Omental fat pad (tissue), 4 donors: ENCODE data around the gene CORO6. TPM values are rescaled to one million over a fixed set of nuclear protein-coding genes. Genes with fewer than 3 reads are reported as not detected.

Experiments used
- ATAC-seq: fragments of 150-250 bp; one replicate; pipeline ENCODE4 v1.9.1; 2016; ENCODE audit warnings: mild to moderate bottlenecking, moderate library complexity; ENCODE audit not compliant: low FRiP score
- DNase-seq: peaks from one replicate; pipeline ENCODE4 v3.0.0-alpha.2; 2019; ENCODE audit warnings: low spot score
- CTCF ChIP-seq, 3 donors: fragments of 450-650 bp; IDR thresholded peaks; one replicate each; pipeline ENCODE4 v1.5.1; 2016 to 2017; ENCODE audit warnings: antibody characterized with exemption in 3 of 3, mild to moderate bottlenecking in 3 of 3, moderate library complexity in 2 of 3
- total RNA-seq, 4 donors: library from RNA; depleted of rRNA; stranded (reverse); fragments of >200 nt; gene quantifications; one replicate each; pipeline ENCODE4 v1.1.0, GENCODE V29; 2016

CORO6 gene
- total RNA-seq, 4 donors from 2014 or later, result 10.7 to 45.9 (median 14.1) TPM

- no peak for ATAC-seq
- no peak for TF ChIP-seq CTCF (IDR thresholded peaks at IDR 0.05)
Measured at GRCh38 chr17:29640413-29640812, 17.7 kb upstream of the CORO6 start.

GRCh38 chr17:29633886-29634285, 11.2 kb upstream of the CORO6 start:
- TF ChIP-seq CTCF (IDR thresholded peaks at IDR 0.05), result no peak
- no peak for ATAC-seq
- no peak for DNase-seq

More at GRCh38 chr17:29640413-29640812, 17.7 kb upstream of the CORO6 start:
- DNase-seq, result no peak

- ATAC-seq (no peak), DNase-seq (no peak)
- TF ChIP-seq CTCF (IDR thresholded peaks at IDR 0.05), result no peak
Measured at GRCh38 chr17:29630630-29631193, 8.0 kb upstream of the CORO6 start.

GRCh38 chr17:29629839-29630238, 7.1 kb upstream of the CORO6 start:
- DNase-seq (no peak), ATAC-seq (no peak)
- TF ChIP-seq CTCF (IDR thresholded peaks at IDR 0.05), result no peak

GRCh38 chr17:29628644-29629043, 5.9 kb upstream of the CORO6 start:
- DNase-seq (no peak), ATAC-seq (no peak)
- no peak for TF ChIP-seq CTCF (IDR thresholded peaks at IDR 0.05)

- no peak for TF ChIP-seq CTCF (IDR thresholded peaks at IDR 0.05)
- ATAC-seq (no peak), DNase-seq (no peak)
Measured at GRCh38 chr17:29627951-29628350, 5.2 kb upstream of the CORO6 start.

- no peak for TF ChIP-seq CTCF (IDR thresholded peaks at IDR 0.05)
- DNase-seq (no peak), ATAC-seq (no peak)
Measured at GRCh38 chr17:29625037-29625750, 2.5 kb upstream of the CORO6 start.
